Measurements from ENCODE around the gene OBP2A.

OBP2A gene

DNA sequence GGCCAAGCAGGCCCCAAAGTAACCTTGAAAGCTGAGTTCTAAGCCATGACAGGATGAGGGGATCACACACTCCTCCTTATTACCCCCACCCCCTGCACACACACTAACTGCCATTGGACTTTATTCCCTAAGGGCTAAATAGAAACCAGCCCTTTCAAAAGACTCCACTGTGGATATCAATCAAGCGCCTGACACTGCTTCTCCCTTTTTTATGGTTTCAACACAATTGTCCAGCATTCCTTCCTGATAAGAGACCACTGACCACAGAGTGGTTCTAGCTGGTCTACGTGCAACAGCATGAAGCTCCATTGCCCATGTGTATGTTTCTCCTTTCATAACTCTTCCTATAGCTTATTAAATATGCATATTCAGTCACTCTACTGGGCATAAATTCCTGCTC lies 50.3 kb downstream of the OBP2A start:
- DNase-seq (ENCODE audit: low read depth in 2 of 2): no peak
